Neural cell (in vitro differentiated cells): ENCODE data around the gene NACC1. TPM values are rescaled to one million over a fixed set of nuclear protein-coding genes. Genes with fewer than 3 reads are reported as not detected.

Experiments used
- H2AFZ ChIP-seq: fragments of 200-600, 300-800 bp; sonication (generic), shearing (Covaris generic); 2 replicates; pipeline ENCODE4 v1.6.0; 2014; ENCODE audit warnings: low read depth, mild to moderate bottlenecking, antibody characterized with exemption, low read length, moderate library complexity
- H3F3A ChIP-seq: fragments of 200-600 bp; shearing (Covaris generic); 2 replicates; pipeline ENCODE4 v1.6.1; 2016; ENCODE audit warnings: mild to moderate bottlenecking, moderate library complexity, mixed read lengths, antibody characterized with exemption, low read length; ENCODE audit not compliant: insufficient read depth, poor library complexity, severe bottlenecking
- H3K27ac ChIP-seq: fragments of 200-600, 300-800 bp; sonication (generic), shearing (Covaris generic); 2 replicates; pipeline ENCODE4 v1.5.1; 2014; ENCODE audit warnings: mild to moderate bottlenecking, low read length, moderate library complexity
- H3K27me3 ChIP-seq: fragments of 300-800, 200-600 bp; sonication (generic), shearing (Covaris generic); 2 replicates; pipeline ENCODE4 v1.6.0; 2014; ENCODE audit warnings: mild to moderate bottlenecking, low read depth, low read length, moderate library complexity; ENCODE audit not compliant: insufficient read depth
- H3K36me3 ChIP-seq: fragments of 300-800, 200-600 bp; sonication (generic), shearing (Covaris generic); 2 replicates; pipeline ENCODE4 v1.5.1; 2014; ENCODE audit warnings: mild to moderate bottlenecking, antibody characterized with exemption, low read length, moderate library complexity; ENCODE audit not compliant: insufficient read depth
- H3K4me2 ChIP-seq: fragments of 300-800, 200-600 bp; sonication (generic), shearing (Covaris generic); 2 replicates; pipeline ENCODE4 v1.6.0; 2014; ENCODE audit warnings: mild to moderate bottlenecking, low read length
- H3K4me3 ChIP-seq: fragments of 300-800, 200-600 bp; sonication (generic), shearing (Covaris generic); 2 replicates; pipeline ENCODE4 v1.5.1; 2014; ENCODE audit warnings: mild to moderate bottlenecking, low read length, moderate library complexity
- H3K79me2 ChIP-seq: fragments of 200-600 bp; shearing (Covaris generic); replicated peaks from 2 replicates; pipeline ENCODE4 v1.6.0; 2014; ENCODE audit warnings: mild to moderate bottlenecking, low read length, moderate library complexity; ENCODE audit not compliant: insufficient read depth
- H3K9ac ChIP-seq: fragments of 300-800, 200-600 bp; sonication (generic), shearing (Covaris generic); 2 replicates; pipeline ENCODE4 v1.6.1; 2016; ENCODE audit warnings: mild to moderate bottlenecking, low read length, mixed read lengths
- H3K9me2 ChIP-seq: fragments of 200-600 bp; shearing (Covaris generic); 2 replicates; pipeline ENCODE4 v1.6.1; 2016; ENCODE audit warnings: mild to moderate bottlenecking, low read length, mixed read lengths; ENCODE audit not compliant: insufficient read depth
- H3K9me3 ChIP-seq: fragments of 200-600, 300-800 bp; sonication (generic), shearing (Covaris generic); 2 replicates; pipeline ENCODE4 v1.6.1; 2016; ENCODE audit warnings: mild to moderate bottlenecking, mixed run types, low read length, moderate library complexity, mixed read lengths
- H4K20me1 ChIP-seq: fragments of 200-600 bp; shearing (Covaris generic); 2 replicates; pipeline ENCODE4 v1.6.1; 2016; ENCODE audit warnings: mild to moderate bottlenecking, mixed run types; ENCODE audit not compliant: insufficient read depth
- EP300 ChIP-seq: fragments of 450-650 bp; conservative IDR thresholded peaks from 2 replicates; pipeline ENCODE4 v1.6.1; 2014; ENCODE audit warnings: antibody characterized with exemption, mild to moderate bottlenecking, moderate library complexity; ENCODE audit not compliant: poor library complexity, severe bottlenecking
- EZH2 ChIP-seq: fragments of 200-600, 300-800 bp; shearing (Covaris generic), sonication (generic); IDR thresholded peaks from 2 replicates; pipeline ENCODE4 v1.6.1; 2014; ENCODE audit warnings: antibody characterized with exemption, low read length, borderline replicate concordance, mild to moderate bottlenecking; ENCODE audit not compliant: insufficient read depth, poor library complexity, severe bottlenecking
- MXI1 ChIP-seq: fragments of 450-650 bp; conservative IDR thresholded peaks from 2 replicates; pipeline ENCODE4 v1.6.1; 2014; ENCODE audit warnings: antibody characterized with exemption, mild to moderate bottlenecking; ENCODE audit not compliant: poor library complexity, severe bottlenecking
- POLR2AphosphoS5 ChIP-seq: IDR thresholded peaks from 2 replicates; pipeline ENCODE4 v1.6.1; 2012
- RAD21 ChIP-seq: fragments of 450-650 bp; conservative IDR thresholded peaks from 2 replicates; pipeline ENCODE4 v1.6.1; 2014; ENCODE audit warnings: antibody characterized with exemption, mild to moderate bottlenecking, moderate library complexity
- SMC3 ChIP-seq: fragments of 450-650 bp; conservative IDR thresholded peaks from 2 replicates; pipeline ENCODE4 v1.6.1; 2014; ENCODE audit warnings: antibody characterized with exemption, mild to moderate bottlenecking, moderate library complexity; ENCODE audit not compliant: poor library complexity
- TAF1 ChIP-seq: IDR thresholded peaks from 2 replicates; pipeline ENCODE4 v1.6.1; 2012; ENCODE audit warnings: low read depth
- polyA plus RNA-seq: library from polyadenylated mRNA; depleted of rRNA; stranded (reverse); fragments of >200 nt; gene quantifications from 2 replicates; pipeline ENCODE4 v1.2.3, GENCODE V29; 2014
- TF ChIP-seq, protein P1 (sequence below): IDR thresholded peaks from 2 replicates; pipeline ENCODE4 v1.6.1; 2012; ENCODE audit warnings: borderline replicate concordance
- TF ChIP-seq, protein P2 (sequence below): fragments of 450-650 bp; IDR thresholded peaks from 2 replicates; pipeline ENCODE4 v1.5.1; 2014; ENCODE audit warnings: antibody characterized with exemption, mild to moderate bottlenecking, moderate library complexity; ENCODE audit not compliant: poor library complexity, severe bottlenecking

Gene NACC1
- polyA plus RNA-seq, 1 donor from 2014 or later = 16.1 TPM

- no peaks in the 10 kb centered on the region for H4K20me1 ChIP-seq
- no peaks in the 10 kb centered on the region for H3K36me3 ChIP-seq
- no peak overlapping the region for H3K4me3 ChIP-seq
- no peak overlapping the region for H3K4me2 ChIP-seq
- peaks cover 19% of the 10 kb centered on the region for H3K27me3 ChIP-seq
- no peaks in the 10 kb centered on the region for H3K9me2 ChIP-seq
- no peaks in the 10 kb centered on the region for H3F3A ChIP-seq
- H3K79me2 ChIP-seq = no peaks in the 10 kb centered on the region
- no peak overlapping the region for H3K27ac ChIP-seq
- H2AFZ ChIP-seq = no peak overlapping the region
- no peak for TF ChIP-seq POLR2AphosphoS5
- no peak for TF ChIP-seq EZH2
- no peak for TF ChIP-seq EP300
- no peak for TF ChIP-seq MXI1
- TF ChIP-seq, protein P1, sequence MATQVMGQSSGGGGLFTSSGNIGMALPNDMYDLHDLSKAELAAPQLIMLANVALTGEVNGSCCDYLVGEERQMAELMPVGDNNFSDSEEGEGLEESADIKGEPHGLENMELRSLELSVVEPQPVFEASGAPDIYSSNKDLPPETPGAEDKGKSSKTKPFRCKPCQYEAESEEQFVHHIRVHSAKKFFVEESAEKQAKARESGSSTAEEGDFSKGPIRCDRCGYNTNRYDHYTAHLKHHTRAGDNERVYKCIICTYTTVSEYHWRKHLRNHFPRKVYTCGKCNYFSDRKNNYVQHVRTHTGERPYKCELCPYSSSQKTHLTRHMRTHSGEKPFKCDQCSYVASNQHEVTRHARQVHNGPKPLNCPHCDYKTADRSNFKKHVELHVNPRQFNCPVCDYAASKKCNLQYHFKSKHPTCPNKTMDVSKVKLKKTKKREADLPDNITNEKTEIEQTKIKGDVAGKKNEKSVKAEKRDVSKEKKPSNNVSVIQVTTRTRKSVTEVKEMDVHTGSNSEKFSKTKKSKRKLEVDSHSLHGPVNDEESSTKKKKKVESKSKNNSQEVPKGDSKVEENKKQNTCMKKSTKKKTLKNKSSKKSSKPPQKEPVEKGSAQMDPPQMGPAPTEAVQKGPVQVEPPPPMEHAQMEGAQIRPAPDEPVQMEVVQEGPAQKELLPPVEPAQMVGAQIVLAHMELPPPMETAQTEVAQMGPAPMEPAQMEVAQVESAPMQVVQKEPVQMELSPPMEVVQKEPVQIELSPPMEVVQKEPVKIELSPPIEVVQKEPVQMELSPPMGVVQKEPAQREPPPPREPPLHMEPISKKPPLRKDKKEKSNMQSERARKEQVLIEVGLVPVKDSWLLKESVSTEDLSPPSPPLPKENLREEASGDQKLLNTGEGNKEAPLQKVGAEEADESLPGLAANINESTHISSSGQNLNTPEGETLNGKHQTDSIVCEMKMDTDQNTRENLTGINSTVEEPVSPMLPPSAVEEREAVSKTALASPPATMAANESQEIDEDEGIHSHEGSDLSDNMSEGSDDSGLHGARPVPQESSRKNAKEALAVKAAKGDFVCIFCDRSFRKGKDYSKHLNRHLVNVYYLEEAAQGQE = no peak
- no peaks in the 10 kb centered on the region for H3K9me3 ChIP-seq
- H3K9ac ChIP-seq = no peak overlapping the region
Observed at GRCh38 chr19:13090511-13091231, 27.4 kb upstream of the NACC1 start.

- H3K9me3 ChIP-seq = no peaks in the 10 kb centered on the region
- no peak overlapping the region for H2AFZ ChIP-seq
- no peaks in the 10 kb centered on the region for H3K9me2 ChIP-seq
- H3F3A ChIP-seq = no peaks in the 10 kb centered on the region
- no peaks in the 10 kb centered on the region for H3K36me3 ChIP-seq
- peaks cover 28% of the 10 kb centered on the region for H3K27me3 ChIP-seq
- H3K4me2 ChIP-seq = no peak overlapping the region
- H3K9ac ChIP-seq = no peak overlapping the region
- H3K4me3 ChIP-seq = no peak overlapping the region
- TF ChIP-seq, protein P2, sequence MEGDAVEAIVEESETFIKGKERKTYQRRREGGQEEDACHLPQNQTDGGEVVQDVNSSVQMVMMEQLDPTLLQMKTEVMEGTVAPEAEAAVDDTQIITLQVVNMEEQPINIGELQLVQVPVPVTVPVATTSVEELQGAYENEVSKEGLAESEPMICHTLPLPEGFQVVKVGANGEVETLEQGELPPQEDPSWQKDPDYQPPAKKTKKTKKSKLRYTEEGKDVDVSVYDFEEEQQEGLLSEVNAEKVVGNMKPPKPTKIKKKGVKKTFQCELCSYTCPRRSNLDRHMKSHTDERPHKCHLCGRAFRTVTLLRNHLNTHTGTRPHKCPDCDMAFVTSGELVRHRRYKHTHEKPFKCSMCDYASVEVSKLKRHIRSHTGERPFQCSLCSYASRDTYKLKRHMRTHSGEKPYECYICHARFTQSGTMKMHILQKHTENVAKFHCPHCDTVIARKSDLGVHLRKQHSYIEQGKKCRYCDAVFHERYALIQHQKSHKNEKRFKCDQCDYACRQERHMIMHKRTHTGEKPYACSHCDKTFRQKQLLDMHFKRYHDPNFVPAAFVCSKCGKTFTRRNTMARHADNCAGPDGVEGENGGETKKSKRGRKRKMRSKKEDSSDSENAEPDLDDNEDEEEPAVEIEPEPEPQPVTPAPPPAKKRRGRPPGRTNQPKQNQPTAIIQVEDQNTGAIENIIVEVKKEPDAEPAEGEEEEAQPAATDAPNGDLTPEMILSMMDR = no peak
- TF ChIP-seq EP300 (no peak), POLR2AphosphoS5 (no peak), TAF1 (no peak), EZH2 (no peak), RAD21 (no peak), SMC3 (no peak), MXI1 (no peak)
- TF ChIP-seq, protein P1 = no peak
- H3K79me2 ChIP-seq = no peaks in the 10 kb centered on the region
- H3K27ac ChIP-seq = no peak overlapping the region
- H4K20me1 ChIP-seq = no peaks in the 10 kb centered on the region
Observed at GRCh38 chr19:13091400-13092157, 26.5 kb upstream of the NACC1 start.
